ENCODE data around the gene SETBP1.

The SETBP1 gene

DNA sequence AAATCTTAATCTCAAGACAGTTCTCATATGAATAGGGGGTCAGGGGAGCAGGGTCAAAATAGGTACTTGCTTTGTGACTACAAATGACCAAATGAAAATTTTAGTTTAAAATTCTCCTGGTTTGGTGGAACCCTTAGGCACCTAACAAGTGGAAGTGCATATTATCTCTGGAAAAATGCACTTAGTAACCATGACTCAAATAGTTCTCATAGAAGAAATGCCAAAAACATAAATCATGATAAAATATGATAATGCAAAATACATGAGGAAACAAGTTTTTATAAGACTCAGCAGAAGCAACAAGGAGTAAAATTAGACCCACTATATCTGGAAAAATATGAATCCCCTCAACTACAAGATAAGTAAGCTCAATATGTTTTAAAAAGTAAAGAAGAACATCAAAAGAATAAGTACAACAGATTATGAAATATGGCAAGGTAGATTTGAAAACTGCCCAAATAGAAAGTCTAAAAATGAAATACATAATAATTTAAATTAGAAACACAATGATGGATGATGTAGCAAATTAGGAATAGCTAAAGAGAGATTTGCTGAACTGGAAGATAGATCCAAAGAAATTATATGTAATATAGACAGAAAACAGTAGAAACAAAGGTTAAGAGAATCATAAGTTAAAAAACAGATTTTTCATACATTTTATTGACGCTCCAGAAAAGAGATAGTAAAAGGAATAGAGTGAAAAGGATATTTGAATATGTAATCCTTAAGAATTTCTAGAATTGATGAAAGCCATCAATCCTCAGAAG is 308.3 kb downstream of the SETBP1 start:
- FAIRE-seq: no peak

- FAIRE-seq: no peak
These were observed 315.6 kb downstream of the SETBP1 start for GRCh38 chr18:44996261-44996660.

DNA sequence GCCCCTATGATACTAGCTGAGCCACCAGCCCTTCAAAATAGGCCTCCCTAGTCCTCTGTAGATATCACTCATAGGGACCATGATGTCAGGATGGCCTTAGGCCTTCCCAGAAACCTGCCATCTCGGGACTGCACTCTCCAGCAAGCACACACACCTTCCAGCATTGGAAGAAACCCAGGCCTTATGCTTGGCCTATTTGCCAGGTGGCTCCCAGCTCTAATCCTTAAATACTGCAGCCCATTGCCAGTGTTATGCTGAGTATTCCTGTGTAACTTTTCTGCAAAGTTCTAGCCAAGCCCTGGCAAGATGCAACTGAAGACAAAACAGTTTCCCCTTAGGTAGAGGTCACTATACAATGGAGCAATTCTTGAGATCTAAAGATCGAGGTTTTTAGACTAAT is 316.5 kb downstream of the SETBP1 start:
- FAIRE-seq: no peak

DNA sequence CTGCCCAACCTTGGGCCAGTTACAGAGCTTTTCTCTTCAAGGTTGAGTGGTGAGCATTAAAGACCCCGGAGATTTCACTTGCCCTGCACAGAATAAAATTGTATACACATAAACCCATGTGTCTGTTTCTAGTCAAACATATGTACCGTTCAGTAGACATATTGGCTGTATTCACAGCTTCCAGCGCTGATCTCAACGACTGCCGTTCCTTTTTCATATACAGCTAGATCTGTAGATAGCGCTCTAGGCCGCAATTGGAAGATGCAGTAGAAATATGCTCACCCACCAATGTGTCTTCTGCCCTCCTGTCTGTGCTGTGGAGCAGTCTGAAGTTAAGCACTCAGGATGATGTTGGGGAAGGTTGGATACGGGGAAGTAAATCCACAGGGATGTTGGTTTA is 317.7 kb downstream of the SETBP1 start:
- no peak for FAIRE-seq

- no peak for FAIRE-seq
These were observed 323.9 kb downstream of the SETBP1 start for GRCh38 chr18:45004546-45005080.

DNA sequence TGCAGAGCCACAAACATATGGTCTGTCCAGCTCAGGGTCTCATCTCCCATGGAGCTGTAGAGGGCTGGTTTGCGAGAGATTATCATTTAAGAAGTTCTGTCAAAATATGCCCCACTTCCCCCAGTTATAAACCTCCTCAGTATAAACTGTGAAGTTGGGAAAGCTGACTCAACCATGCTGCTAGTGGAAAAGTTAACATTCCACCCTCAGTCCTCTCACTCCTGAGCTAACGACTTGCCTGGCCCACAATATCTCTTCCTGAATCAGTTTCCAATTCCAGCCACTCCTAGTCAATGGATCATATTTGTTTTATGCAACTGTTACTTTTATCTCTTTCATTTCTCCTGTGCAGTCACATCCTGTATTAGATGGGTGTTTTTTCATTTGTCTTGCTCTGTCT is 326.2 kb downstream of the SETBP1 start:
- no peak for FAIRE-seq

- FAIRE-seq: no peak
These were observed 326.8 kb downstream of the SETBP1 start for GRCh38 chr18:45007531-45007930.

GRCh38 chr18:45008694-45009413 is 328.2 kb downstream of the SETBP1 start:
- FAIRE-seq: no peak

- FAIRE-seq: no peak
These were observed 329.1 kb downstream of the SETBP1 start for GRCh38 chr18:45009756-45010155.

DNA sequence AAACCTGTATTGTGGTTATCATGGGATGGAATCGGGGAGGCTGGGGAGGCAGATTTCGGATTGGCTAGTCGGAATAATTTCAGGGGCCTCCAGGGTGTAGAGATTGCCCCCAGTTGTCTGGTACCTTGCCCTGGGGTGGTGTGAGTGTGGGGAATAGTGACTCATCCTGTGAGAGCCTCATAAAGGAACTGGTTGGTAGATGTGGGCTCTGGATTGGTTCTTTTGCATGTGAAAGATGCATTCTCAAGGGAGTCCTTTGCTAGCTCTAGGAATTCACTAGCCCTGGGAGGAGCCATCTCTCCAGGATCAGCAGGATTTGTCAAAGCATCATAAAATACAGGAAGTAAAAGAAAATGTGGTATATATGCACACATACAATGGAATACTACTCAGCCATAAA is 331.6 kb downstream of the SETBP1 start:
- no peak for FAIRE-seq

DNA sequence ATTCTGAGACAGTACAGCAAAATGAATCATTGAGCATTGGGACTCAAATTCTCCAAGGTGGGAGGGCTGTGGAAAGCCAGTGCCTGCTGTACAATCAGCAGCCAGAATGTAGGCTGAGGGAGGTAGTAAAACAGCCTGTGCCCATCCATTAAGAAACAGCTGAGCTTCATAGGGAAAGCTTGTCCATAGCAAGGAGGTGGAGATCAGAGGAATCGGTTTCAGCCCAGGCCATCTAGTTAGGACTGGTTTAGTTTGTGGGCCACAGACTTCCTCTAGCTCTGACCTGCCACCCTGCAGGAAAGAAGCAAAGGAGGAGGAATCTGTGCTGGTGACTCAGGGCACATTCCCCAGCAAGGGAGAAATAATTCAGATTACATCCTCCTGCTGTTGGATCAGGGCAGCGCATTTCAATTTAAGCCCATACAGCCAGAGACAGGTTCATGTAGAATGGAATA is 333.4 kb downstream of the SETBP1 start:
- FAIRE-seq: no peak

GRCh38 chr18:45015788-45016128 is 335.1 kb downstream of the SETBP1 start:
- FAIRE-seq: no peak

DNA sequence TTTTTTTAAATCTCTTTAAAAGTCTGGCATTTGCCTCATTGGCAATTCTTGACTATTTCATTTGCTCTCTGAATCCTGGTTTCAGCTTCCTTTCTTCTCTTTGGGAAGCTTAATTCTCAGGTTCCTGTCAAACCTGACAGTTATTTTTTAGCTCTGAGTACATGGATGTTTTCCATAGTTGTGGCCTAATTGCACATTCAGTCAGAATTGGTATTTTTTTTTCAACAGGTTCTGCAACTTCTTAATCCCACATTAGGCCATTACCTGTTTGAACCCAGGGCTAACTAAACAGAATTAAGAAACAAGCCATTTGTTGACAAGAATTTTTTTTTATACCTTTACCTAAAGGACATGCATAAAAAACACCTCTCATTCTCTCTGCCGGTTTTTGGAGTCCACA is 338.8 kb downstream of the SETBP1 start:
- no peak for FAIRE-seq

GRCh38 chr18:45023519-45023918 is 342.8 kb downstream of the SETBP1 start:
- FAIRE-seq: no peak

- no peak for FAIRE-seq
These were observed 343.8 kb downstream of the SETBP1 start for GRCh38 chr18:45024357-45025088.

GRCh38 chr18:45025089-45025450 is 344.4 kb downstream of the SETBP1 start:
- FAIRE-seq: no peak

DNA sequence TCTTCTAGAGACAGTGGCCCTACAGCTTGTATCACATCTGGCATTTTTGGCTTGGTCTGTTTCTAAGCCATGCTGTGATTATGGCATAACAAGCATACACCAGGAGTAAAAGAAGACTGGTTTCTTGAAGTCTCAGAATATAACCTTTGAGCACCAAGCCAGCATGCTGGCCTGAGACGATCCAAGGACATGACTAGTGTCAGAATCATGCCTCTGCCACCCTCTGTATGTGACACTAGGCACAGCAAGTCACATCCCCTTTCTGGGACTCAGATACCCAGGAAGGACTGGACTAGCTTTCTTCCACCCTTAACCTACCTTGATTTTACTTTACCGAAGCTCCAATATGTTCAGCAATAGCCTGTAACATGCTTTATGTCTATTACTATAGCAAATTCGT is 345.5 kb downstream of the SETBP1 start:
- no peak for FAIRE-seq

DNA sequence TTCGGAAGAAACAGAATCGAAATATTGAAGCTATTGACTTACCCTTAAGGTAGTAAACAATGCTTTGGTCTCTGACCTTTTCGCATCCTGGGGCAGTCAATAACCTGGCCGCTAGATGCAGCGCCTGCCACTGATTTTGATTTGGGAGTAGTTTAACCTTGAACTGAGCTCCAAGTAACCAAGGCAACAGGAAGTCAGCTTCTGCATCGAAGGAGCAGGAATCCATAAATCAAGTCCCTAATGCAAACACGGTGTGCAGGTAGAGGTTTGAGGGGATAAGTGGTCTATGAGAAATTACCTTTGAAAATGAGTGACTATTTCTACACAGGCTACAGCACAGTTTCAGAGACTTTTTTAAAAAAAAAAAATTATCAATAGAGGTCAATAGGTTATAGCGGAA is 353.5 kb downstream of the SETBP1 start:
- FAIRE-seq: no peak

GRCh38 chr18:45037618-45038017 is 356.9 kb downstream of the SETBP1 start:
- FAIRE-seq: no peak

DNA sequence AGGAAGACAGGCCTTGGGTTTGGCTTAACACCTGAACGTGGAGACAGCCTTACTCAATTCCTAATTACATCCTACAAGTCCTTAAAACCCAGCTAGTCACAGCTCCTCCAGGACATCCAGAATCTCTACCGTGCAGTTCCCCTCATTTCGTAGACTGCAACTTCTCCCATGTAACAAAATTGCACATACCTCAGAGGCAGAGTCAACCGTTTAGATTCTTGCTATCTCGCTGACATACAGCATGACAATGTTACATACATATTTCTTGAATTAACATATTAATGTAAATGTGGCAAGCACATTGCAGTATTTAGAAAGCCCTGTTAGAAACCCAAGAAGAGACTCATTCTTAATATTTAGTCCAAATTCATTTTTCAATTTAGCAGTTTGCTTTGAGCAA is 358.7 kb downstream of the SETBP1 start:
- FAIRE-seq: no peak

DNA sequence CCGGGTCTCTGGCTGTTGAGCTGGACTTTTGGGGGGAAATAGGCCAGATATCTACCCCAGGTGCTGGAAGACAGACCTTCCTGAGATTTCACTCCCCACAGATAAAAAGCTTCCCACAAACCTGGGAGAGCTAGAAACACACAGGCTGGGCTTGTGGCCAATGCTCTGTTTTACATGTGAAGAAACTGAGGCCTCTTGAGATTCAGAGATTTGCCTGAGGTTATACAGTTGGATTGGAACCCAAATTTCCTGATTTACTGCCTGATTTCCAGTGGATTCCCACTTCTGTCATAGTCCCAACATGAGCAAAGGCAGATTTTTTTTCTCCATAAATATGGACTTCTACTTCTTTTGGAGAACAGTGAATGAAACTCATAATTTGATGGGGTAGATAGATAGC is 360.2 kb downstream of the SETBP1 start:
- FAIRE-seq: no peak

- FAIRE-seq: no peak
These were observed 364.1 kb downstream of the SETBP1 start for GRCh38 chr18:45044787-45045186.

DNA sequence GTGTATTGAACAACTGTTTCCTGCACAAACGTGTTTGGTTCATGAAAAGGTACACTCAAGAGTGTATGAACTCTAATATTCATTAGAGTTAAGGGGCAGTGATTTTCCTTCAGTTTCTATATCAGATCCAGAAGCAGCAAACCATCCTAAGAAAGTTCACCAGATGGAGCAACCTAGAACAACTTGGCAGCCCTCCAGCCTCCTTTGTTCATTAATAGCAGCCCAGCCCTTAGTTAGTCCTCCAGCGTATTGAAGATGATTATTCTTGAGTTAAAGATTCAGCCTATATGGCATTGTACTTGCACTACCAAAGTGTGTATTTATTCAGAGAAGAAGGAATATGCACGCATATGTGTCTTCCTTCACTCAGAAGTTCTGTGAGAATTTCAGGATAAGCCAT is 365.5 kb downstream of the SETBP1 start:
- no peak for FAIRE-seq

- FAIRE-seq: no peak
These were observed 366.3 kb downstream of the SETBP1 start for GRCh38 chr18:45046961-45047360.

All from TTC549 (cell line).